ENCODE results near the gene INMT. TPM values are rescaled to one million over a fixed set of nuclear protein-coding genes. Genes with fewer than 3 reads are reported as not detected.

Gene INMT
- polyA plus RNA-seq, 1 donor (not counting 4 experiments of a cell fraction or from before 2014, with no cell fraction given) = not detected

DNA sequence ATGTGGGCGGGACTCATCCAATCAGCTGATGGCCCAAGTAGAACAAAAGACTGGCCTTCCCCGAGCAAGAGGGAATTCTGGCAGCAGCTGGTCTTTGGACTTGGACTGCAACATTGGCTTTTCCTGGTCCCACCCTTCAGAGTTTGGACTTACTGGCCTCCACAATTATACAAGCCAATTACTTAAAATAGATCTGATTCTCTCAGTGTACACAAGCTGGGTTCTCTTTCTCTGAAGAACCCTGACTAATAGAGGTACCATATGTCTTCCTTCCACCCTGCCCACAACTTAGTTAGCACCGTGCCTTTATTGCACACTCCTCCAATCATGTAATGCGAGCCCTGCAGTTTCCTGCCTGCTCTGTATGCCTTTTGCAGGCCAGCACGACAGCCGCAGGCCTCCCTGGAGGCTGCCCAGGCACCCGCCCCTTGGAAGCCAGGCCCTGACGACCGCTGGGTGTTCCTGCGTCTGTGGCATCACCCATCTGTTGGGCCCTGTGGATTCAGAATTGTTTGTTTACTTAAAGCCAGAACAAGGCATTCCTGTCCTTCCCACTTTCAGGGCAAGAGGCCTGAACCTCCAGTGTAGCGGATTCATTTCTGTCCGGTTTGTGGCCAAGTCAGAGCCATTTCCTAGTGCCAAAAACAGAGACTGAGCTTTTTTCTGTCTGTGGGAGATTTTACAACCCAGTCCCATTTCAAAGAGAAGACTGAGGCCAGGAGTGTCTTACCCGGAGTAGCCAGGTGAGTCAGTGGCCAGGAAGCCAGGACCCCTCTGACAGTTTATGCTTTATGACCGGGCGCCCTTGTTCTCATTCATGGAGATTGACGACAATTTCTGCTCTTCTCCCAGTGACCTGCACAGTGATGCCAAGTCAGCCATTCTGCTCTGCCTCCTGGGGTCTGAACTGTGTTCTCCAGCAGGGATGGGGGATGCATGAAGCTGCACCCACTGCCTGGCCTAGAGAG is 968 bp upstream of the INMT start:
- no peak overlapping the region for H3K4me2 ChIP-seq (ENCODE audit: control insufficient read depth, extremely low read depth, insufficient read depth, low read depth, low read length)
- TF ChIP-seq EZH2 (IDR thresholded peaks at IDR 0.05; ENCODE audit: low read length) = no peak
- TF ChIP-seq, protein P1, sequence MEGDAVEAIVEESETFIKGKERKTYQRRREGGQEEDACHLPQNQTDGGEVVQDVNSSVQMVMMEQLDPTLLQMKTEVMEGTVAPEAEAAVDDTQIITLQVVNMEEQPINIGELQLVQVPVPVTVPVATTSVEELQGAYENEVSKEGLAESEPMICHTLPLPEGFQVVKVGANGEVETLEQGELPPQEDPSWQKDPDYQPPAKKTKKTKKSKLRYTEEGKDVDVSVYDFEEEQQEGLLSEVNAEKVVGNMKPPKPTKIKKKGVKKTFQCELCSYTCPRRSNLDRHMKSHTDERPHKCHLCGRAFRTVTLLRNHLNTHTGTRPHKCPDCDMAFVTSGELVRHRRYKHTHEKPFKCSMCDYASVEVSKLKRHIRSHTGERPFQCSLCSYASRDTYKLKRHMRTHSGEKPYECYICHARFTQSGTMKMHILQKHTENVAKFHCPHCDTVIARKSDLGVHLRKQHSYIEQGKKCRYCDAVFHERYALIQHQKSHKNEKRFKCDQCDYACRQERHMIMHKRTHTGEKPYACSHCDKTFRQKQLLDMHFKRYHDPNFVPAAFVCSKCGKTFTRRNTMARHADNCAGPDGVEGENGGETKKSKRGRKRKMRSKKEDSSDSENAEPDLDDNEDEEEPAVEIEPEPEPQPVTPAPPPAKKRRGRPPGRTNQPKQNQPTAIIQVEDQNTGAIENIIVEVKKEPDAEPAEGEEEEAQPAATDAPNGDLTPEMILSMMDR (optimal IDR thresholded peaks at IDR 0.05 in 1 of 3, IDR thresholded peaks at IDR 0.05 in 1 of 3, conservative IDR thresholded peaks at IDR 0.05 in 1 of 3; ENCODE audit: extremely low read depth in 1 of 3, insufficient read depth in 2 of 3, low read length in 3 of 3) = no peak
- no peak overlapping the region for H3K4me3 ChIP-seq (ENCODE audit: control insufficient read depth in 2 of 3, extremely low read depth in 1 of 3, insufficient read depth in 2 of 3, low read depth in 1 of 3, low read length in 3 of 3)
- H4K20me1 ChIP-seq (ENCODE audit: control insufficient read depth, extremely low read depth, insufficient read depth, low read length) = no peaks in the 10 kb centered on the region
- DNase-seq (ENCODE audit: low read depth, low spot score) (no peak), FAIRE-seq (no peak)
- H3K27ac ChIP-seq (ENCODE audit: control insufficient read depth, insufficient read depth, low read length) = no peak overlapping the region
- H3K36me3 ChIP-seq (ENCODE audit: control insufficient read depth in 2 of 2, extremely low read depth in 1 of 2, insufficient read depth in 2 of 2, low read length in 2 of 2) = no peaks in the 10 kb centered on the region
- no peaks in the 10 kb centered on the region for H3K9me3 ChIP-seq (ENCODE audit: control insufficient read depth, low read depth, low read length)
- no peaks in the 10 kb centered on the region for H3K79me2 ChIP-seq (ENCODE audit: control insufficient read depth, insufficient read depth, low read length)
- dilution Hi-C loops (cut with MboI; ENCODE audit: extremely low pct_ligation_motif_present, low sequenced_read_pairs) = no loop called here
- H3K9ac ChIP-seq (ENCODE audit: control insufficient read depth, extremely low read depth, insufficient read depth, low read length) = no peak overlapping the region
- no peak overlapping the region for H2AFZ ChIP-seq (ENCODE audit: control insufficient read depth, low read length)
- no peaks in the 10 kb centered on the region for H3K27me3 ChIP-seq (ENCODE audit: control insufficient read depth, extremely low read depth, insufficient read depth, low read length)
- no peaks in the 10 kb centered on the region for H3K9me1 ChIP-seq (ENCODE audit: control insufficient read depth, extremely low read depth, insufficient read depth, low read length)
- H3K4me1 ChIP-seq (ENCODE audit: control insufficient read depth, extremely low read depth, insufficient read depth, low read length) = no peaks in the 10 kb centered on the region

DNA sequence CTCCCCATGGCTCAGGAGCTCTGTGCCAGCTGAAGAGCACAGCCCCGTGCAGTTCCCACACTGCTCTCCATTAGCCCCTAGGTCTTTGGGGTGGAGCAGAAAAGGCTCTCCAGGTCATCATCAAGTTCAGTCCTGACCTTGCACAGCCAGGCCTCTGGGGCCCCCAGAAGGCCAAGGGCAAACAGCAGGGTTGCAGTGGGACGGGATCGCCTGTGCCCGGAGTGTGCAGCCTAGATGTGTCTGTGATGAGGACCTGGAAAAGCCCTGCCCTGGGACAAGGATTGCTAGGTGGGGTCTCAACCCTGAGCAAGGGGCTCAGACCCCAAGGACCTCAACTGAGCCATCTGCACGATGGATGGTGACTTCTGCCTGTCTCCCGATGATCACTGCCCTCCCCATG is 549 bp downstream of the INMT start:
- FAIRE-seq = no peak
- no peak for DNase-seq (ENCODE audit: low read depth, low spot score)
- no peak overlapping the region for H3K4me2 ChIP-seq (ENCODE audit: control insufficient read depth, extremely low read depth, insufficient read depth, low read depth, low read length)
- H2AFZ ChIP-seq (ENCODE audit: control insufficient read depth, low read length) = no peak overlapping the region
- no peaks in the 10 kb centered on the region for H3K27me3 ChIP-seq (ENCODE audit: control insufficient read depth, extremely low read depth, insufficient read depth, low read length)
- no peaks in the 10 kb centered on the region for H3K9me3 ChIP-seq (ENCODE audit: control insufficient read depth, low read depth, low read length)
- H3K79me2 ChIP-seq (ENCODE audit: control insufficient read depth, insufficient read depth, low read length) = no peaks in the 10 kb centered on the region
- no peak overlapping the region for H3K27ac ChIP-seq (ENCODE audit: control insufficient read depth, insufficient read depth, low read length)
- H3K9me1 ChIP-seq (ENCODE audit: control insufficient read depth, extremely low read depth, insufficient read depth, low read length) = no peaks in the 10 kb centered on the region
- no peak overlapping the region for H3K9ac ChIP-seq (ENCODE audit: control insufficient read depth, extremely low read depth, insufficient read depth, low read length)
- H3K4me1 ChIP-seq (ENCODE audit: control insufficient read depth, extremely low read depth, insufficient read depth, low read length) = no peaks in the 10 kb centered on the region
- no peaks in the 10 kb centered on the region for H4K20me1 ChIP-seq (ENCODE audit: control insufficient read depth, extremely low read depth, insufficient read depth, low read length)
- no peaks in the 10 kb centered on the region for H3K36me3 ChIP-seq (ENCODE audit: control insufficient read depth in 2 of 2, extremely low read depth in 1 of 2, insufficient read depth in 2 of 2, low read length in 2 of 2)
- dilution Hi-C loops (cut with MboI; ENCODE audit: extremely low pct_ligation_motif_present, low sequenced_read_pairs) = no loop called here
- H3K4me3 ChIP-seq (ENCODE audit: control insufficient read depth in 2 of 3, extremely low read depth in 1 of 3, insufficient read depth in 2 of 3, low read depth in 1 of 3, low read length in 3 of 3) = no peak overlapping the region
- TF ChIP-seq EZH2 (IDR thresholded peaks at IDR 0.05; ENCODE audit: low read length) = no peak
- TF ChIP-seq, protein P1 (optimal IDR thresholded peaks at IDR 0.05 in 1 of 3, IDR thresholded peaks at IDR 0.05 in 1 of 3, conservative IDR thresholded peaks at IDR 0.05 in 1 of 3; ENCODE audit: extremely low read depth in 1 of 3, insufficient read depth in 2 of 3, low read length in 3 of 3) = no peak

All from keratinocyte (primary cell).